ENCODE results near the gene SHCBP1L.

SHCBP1L gene

GRCh38 chr1:182897696-182898095 lies 55.3 kb downstream of the SHCBP1L start:
- no peak for TF ChIP-seq EZH2 (IDR thresholded peaks at IDR 0.05; ENCODE audit: borderline replicate concordance, low read depth, low read length, severe bottlenecking)
- TF ChIP-seq, protein P1, sequence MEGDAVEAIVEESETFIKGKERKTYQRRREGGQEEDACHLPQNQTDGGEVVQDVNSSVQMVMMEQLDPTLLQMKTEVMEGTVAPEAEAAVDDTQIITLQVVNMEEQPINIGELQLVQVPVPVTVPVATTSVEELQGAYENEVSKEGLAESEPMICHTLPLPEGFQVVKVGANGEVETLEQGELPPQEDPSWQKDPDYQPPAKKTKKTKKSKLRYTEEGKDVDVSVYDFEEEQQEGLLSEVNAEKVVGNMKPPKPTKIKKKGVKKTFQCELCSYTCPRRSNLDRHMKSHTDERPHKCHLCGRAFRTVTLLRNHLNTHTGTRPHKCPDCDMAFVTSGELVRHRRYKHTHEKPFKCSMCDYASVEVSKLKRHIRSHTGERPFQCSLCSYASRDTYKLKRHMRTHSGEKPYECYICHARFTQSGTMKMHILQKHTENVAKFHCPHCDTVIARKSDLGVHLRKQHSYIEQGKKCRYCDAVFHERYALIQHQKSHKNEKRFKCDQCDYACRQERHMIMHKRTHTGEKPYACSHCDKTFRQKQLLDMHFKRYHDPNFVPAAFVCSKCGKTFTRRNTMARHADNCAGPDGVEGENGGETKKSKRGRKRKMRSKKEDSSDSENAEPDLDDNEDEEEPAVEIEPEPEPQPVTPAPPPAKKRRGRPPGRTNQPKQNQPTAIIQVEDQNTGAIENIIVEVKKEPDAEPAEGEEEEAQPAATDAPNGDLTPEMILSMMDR (IDR thresholded peaks at IDR 0.05; ENCODE audit: borderline replicate concordance, extremely low read depth, low read length, poor library complexity, severe bottlenecking), result no peak
- no peak for ATAC-seq (ENCODE audit: insufficient read depth, low read depth)

GRCh38 chr1:182890927-182891610 lies 61.9 kb downstream of the SHCBP1L start:
- Histone ChIP-seq H2AFZ (ENCODE audit: low read depth, low read length) (no peak overlapping the region), H3K27me3 (ENCODE audit: insufficient read depth, low read length, poor library complexity) (no peaks in the 10 kb centered on the region), H3K9ac (ENCODE audit: low read depth, low read length) (no peak overlapping the region), H3K27ac (ENCODE audit: low read length) (peak overlapping the region; percentile 84; the same call in 1 of the 2 replicates), H3K9me3 (ENCODE audit: insufficient read depth, low read length, severe bottlenecking) (no peaks in the 10 kb centered on the region), H3K36me3 (ENCODE audit: insufficient read depth, low read length) (peaks cover 41% of the 10 kb centered on the region), H3K4me3 (ENCODE audit: low read depth in 1 of 2, low read length in 2 of 2) (no peak overlapping the region), H3K4me1 (ENCODE audit: insufficient read depth, low read length) (peaks cover 42% of the 10 kb centered on the region), H4K20me1 (ENCODE audit: insufficient read depth, low read length) (0 out of 2 replicates have a peak, but pooled peaks cover 4% of the 10 kb centered on the region), H3K79me2 (ENCODE audit: insufficient read depth, low read length) (no peaks in the 10 kb centered on the region), H3K4me2 (ENCODE audit: insufficient read depth, low read length) (no peak overlapping the region)
- DNase-seq (no peak), ATAC-seq (ENCODE audit: insufficient read depth, low read depth) (no peak)
- no peak for TF ChIP-seq EZH2 (IDR thresholded peaks at IDR 0.05; ENCODE audit: borderline replicate concordance, low read depth, low read length, severe bottlenecking)
- TF ChIP-seq, protein P1 (IDR thresholded peaks at IDR 0.05; ENCODE audit: borderline replicate concordance, extremely low read depth, low read length, poor library complexity, severe bottlenecking), result no peak

More at GRCh38 chr1:182897696-182898095, 55.3 kb downstream of the SHCBP1L start:
- H3K4me2 ChIP-seq (ENCODE audit: insufficient read depth, low read length), result no peak overlapping the region
- no peaks in the 10 kb centered on the region for H3K27me3 ChIP-seq (ENCODE audit: insufficient read depth, low read length, poor library complexity)
- no peaks in the 10 kb centered on the region for H4K20me1 ChIP-seq (ENCODE audit: insufficient read depth, low read length)
- no peaks in the 10 kb centered on the region for H3K4me1 ChIP-seq (ENCODE audit: insufficient read depth, low read length)
- no peaks in the 10 kb centered on the region for H3K79me2 ChIP-seq (ENCODE audit: insufficient read depth, low read length)
- H3K27ac ChIP-seq (ENCODE audit: low read length), result no peak overlapping the region
- no peak overlapping the region for H3K4me3 ChIP-seq (ENCODE audit: low read depth in 1 of 2, low read length in 2 of 2)
- H3K9ac ChIP-seq (ENCODE audit: low read depth, low read length), result no peak overlapping the region
- no peaks in the 10 kb centered on the region for H3K9me3 ChIP-seq (ENCODE audit: insufficient read depth, low read length, severe bottlenecking)
- no peak overlapping the region for H2AFZ ChIP-seq (ENCODE audit: low read depth, low read length)
- no peaks in the 10 kb centered on the region for H3K36me3 ChIP-seq (ENCODE audit: insufficient read depth, low read length)
- DNase-seq, result no peak

- Histone ChIP-seq H3K4me2 (ENCODE audit: insufficient read depth, low read length) (no peak overlapping the region), H3K4me3 (ENCODE audit: low read depth in 1 of 2, low read length in 2 of 2) (no peak overlapping the region), H3K4me1 (ENCODE audit: insufficient read depth, low read length) (peaks cover 47% of the 10 kb centered on the region)
Observed at GRCh38 chr1:182889997-182890396, 63.0 kb downstream of the SHCBP1L start.

More at GRCh38 chr1:182889997-182890396, 63.0 kb downstream of the SHCBP1L start:
- ATAC-seq (ENCODE audit: insufficient read depth, low read depth), result peak; percentile 88
- Histone ChIP-seq H4K20me1 (ENCODE audit: insufficient read depth, low read length) (peaks cover 11% of the 10 kb centered on the region; the same call in 1 of the 2 replicates), H3K27me3 (ENCODE audit: insufficient read depth, low read length, poor library complexity) (no peaks in the 10 kb centered on the region), H3K9ac (ENCODE audit: low read depth, low read length) (peak overlapping the region; percentile 37; the same call in 1 of the 2 replicates), H2AFZ (ENCODE audit: low read depth, low read length) (0 out of 2 replicates have a peak overlapping the region, but pooled peaks have one; percentile 41), H3K9me3 (ENCODE audit: insufficient read depth, low read length, severe bottlenecking) (no peaks in the 10 kb centered on the region), H3K79me2 (ENCODE audit: insufficient read depth, low read length) (no peaks in the 10 kb centered on the region), H3K36me3 (ENCODE audit: insufficient read depth, low read length) (peaks cover 51% of the 10 kb centered on the region), H3K27ac (ENCODE audit: low read length) (peak overlapping the region; percentile 84)
- DNase-seq, result peak; percentile 72
- no peak for TF ChIP-seq EZH2 (IDR thresholded peaks at IDR 0.05; ENCODE audit: borderline replicate concordance, low read depth, low read length, severe bottlenecking)
- TF ChIP-seq, protein P1 (IDR thresholded peaks at IDR 0.05; ENCODE audit: borderline replicate concordance, extremely low read depth, low read length, poor library complexity, severe bottlenecking), result no peak
